ENCODE measurements around the gene KRTAP19-8. TPM values are rescaled to one million over a fixed set of nuclear protein-coding genes. Genes with fewer than 3 reads are reported as not detected.

The KRTAP19-8 gene
- total RNA-seq, 4 donors from 2014 or later = not detected

- Histone ChIP-seq H3K36me3 (no peaks in the 10 kb centered on the region), H3K9me3 (no peaks in the 10 kb centered on the region), H3K27ac (no peak overlapping the region), H3K4me1 (no peaks in the 10 kb centered on the region), H3K27me3 (no peaks in the 10 kb centered on the region), H3K4me3 (no peak overlapping the region)
- no peak for TF ChIP-seq POLR2A (IDR thresholded peaks at IDR 0.05)
- no peak for TF ChIP-seq CTCF (IDR thresholded peaks at IDR 0.05)
- no peak for DNase-seq
These were observed 7.6 kb upstream of the KRTAP19-8 start for GRCh38 chr21:31045841-31046240.

GRCh38 chr21:31043471-31043870, 5.2 kb upstream of the KRTAP19-8 start:
- TF ChIP-seq CTCF (IDR thresholded peaks at IDR 0.05) (no peak), POLR2A (IDR thresholded peaks at IDR 0.05) (no peak)
- H3K4me3 ChIP-seq = no peak overlapping the region
- DNase-seq = no peak
- no peaks in the 10 kb centered on the region for H3K36me3 ChIP-seq
- H3K9me3 ChIP-seq = no peaks in the 10 kb centered on the region
- no peak overlapping the region for H3K27ac ChIP-seq
- H3K27me3 ChIP-seq = no peaks in the 10 kb centered on the region
- no peaks in the 10 kb centered on the region for H3K4me1 ChIP-seq

GRCh38 chr21:31042080-31042464, 3.8 kb upstream of the KRTAP19-8 start:
- no peak overlapping the region for H3K27ac ChIP-seq
- H3K36me3 ChIP-seq = no peaks in the 10 kb centered on the region
- no peak overlapping the region for H3K4me3 ChIP-seq
- TF ChIP-seq CTCF (IDR thresholded peaks at IDR 0.05) (no peak), POLR2A (IDR thresholded peaks at IDR 0.05) (no peak)
- H3K4me1 ChIP-seq = no peaks in the 10 kb centered on the region
- no peaks in the 10 kb centered on the region for H3K27me3 ChIP-seq
- H3K9me3 ChIP-seq = no peaks in the 10 kb centered on the region
- no peak for DNase-seq

- no peaks in the 10 kb centered on the region for H3K9me3 ChIP-seq
- H3K4me1 ChIP-seq = no peaks in the 10 kb centered on the region
- no peak overlapping the region for H3K27ac ChIP-seq
- no peak for DNase-seq
- TF ChIP-seq POLR2A (IDR thresholded peaks at IDR 0.05) (no peak), CTCF (IDR thresholded peaks at IDR 0.05) (no peak)
- H3K36me3 ChIP-seq = no peaks in the 10 kb centered on the region
- no peak overlapping the region for H3K4me3 ChIP-seq
- no peaks in the 10 kb centered on the region for H3K27me3 ChIP-seq
These were observed 3.2 kb upstream of the KRTAP19-8 start for GRCh38 chr21:31041295-31042079.

GRCh38 chr21:31034378-31034777, 3.9 kb downstream of the KRTAP19-8 start:
- Histone ChIP-seq H3K27me3 (no peaks in the 10 kb centered on the region), H3K9me3 (no peaks in the 10 kb centered on the region), H3K4me1 (no peaks in the 10 kb centered on the region), H3K4me3 (no peak overlapping the region), H3K27ac (no peak overlapping the region), H3K36me3 (no peaks in the 10 kb centered on the region)
- no peak for TF ChIP-seq CTCF (IDR thresholded peaks at IDR 0.05)
- no peak for TF ChIP-seq POLR2A (IDR thresholded peaks at IDR 0.05)
- no peak for DNase-seq

All from Peyer's patch (tissue), 4 donors.